Right forelimb (tissue), 1 donor: ENCODE measurements around the gene NAV2.
"Not testable (repeated sequence)": the region's sequence is repeated elsewhere in the genome, so short reads cannot be mapped to it uniquely, and the experiment has no call there.

Source experiments
- DNase-seq: peaks from one replicate; pipeline ENCODE4 v3.0.0-alpha.2; 2018

NAV2 gene

DNA sequence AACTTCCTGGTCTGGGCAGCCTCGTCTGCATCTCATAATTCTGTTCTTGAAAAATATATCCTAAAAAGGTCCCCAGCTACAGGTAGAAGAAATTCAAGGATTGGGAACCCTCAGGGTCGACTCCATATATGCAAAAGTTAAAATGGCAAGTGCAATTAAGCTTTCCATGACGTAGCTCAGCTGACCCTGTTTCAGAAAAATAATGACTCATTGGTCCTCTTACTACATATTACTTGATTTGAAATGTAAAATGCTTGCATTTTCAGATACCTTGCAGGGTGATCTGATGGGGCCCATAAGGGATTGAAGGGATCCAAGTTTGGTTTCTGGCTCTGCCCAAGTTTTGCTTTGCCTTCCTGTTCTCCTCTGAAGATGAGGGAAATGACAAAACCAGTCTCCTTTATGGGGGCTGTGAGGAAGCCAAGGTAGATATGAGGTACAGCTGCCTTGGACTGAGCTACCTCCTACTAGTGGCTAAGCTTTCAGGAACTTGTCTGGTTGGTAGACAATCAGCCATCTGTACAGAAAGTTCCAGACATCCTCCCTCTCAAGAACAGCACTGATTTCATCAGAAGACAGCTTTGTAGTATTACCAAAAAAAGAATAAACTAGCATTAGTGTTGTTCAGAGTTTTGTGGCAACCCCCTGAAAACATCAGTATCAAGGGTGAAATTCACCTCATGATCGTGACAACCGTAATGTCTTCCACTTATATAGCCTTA, 270.3 kb downstream of the NAV2 start:
- DNase-seq, result no peak

DNA sequence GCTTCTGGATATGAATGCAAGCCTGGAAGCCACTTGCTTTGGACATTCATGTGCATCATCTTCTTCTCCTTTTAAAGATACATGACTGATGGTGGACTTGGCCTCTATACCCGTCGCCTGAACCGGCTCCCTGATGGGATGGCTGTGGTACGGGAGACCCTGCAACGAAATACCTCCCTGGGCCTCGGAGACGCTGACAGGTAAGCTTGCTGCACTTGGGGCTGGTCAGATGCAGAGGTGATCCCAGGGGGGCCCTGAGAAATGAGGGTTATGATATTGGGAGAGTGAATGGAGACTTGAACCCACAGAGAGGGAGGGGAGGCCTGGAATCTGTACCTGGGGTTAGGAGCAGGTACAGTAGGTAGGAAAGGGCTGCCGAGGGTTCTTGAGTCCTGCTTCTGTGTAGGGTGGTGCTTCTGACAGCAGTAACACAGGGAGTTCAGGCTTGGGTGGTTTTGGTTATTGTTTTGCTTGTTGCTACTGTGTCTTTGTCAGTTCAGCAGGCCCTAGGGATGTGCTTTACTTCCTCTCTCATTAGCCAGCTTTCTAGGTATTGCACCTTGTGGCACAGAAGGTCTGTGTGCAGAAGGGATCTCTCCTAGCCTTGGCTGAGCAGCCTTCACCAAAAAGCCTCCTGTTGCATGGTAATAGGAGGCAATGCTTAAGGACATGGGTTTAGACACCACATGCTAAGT, 271.6 kb downstream of the NAV2 start:
- DNase-seq, result no peak

DNA sequence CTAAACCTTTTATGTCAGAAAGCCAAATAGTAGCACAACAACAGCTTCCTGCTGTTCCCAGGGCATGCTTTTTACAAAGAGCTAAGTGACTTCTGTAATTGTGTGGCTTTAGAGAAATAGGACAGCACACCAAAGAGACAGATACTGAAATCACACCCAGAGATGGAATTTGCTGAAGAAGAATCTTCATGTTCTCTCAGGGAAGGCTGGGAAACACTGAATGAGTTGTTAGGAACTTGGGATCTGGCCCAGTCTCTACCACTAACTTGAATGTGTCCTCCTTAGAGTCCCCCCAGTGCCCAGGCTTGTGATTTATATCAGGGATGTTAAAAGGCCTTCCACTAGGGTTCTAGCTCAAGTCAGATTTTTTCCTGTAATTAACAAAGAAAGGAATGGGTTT, 272.5 kb downstream of the NAV2 start:
- no peak for DNase-seq

DNA sequence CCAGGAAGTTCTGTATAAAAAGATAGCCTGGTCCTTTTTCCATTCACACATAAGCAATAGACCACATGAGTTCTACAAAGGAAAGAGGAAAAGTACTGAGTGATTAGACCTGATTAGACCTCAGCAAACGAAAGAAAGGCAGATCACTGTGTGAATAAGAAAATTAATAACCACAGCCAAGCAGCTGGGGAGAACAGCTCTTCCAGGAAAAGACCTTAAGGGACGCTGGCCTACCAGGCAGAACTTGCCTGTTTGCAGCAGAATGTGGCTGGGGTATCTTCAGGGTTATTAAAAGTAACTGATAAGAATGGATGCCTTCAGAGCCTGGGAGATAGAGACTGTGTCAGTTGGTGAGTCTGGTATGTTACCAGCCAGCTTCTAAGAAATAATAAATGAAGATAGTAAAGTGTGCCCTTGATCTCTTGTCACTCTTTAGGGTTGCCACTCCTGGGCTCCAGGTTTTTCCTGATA, 274.7 kb downstream of the NAV2 start:
- no peak for DNase-seq

DNA sequence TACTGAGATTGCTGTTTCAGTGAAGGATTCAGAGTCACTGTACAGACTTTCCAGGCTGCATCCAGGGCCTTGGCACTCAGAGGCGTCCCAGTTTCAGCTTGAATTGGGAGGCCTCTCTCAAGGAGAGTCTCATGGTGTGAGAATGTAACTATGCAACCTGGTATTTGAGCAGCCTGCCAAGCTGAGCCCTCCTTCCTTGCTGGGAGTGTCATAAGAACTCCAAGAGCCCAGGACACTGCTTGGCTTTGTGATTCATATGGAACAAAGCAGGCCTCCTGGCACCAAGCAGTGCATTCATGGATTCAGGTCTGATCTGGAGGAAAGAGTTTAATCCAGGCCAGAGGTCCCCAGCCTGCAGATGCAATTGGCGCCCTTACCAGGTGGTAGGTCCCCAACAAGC, 276.0 kb downstream of the NAV2 start:
- peak; percentile 48 for DNase-seq

DNA sequence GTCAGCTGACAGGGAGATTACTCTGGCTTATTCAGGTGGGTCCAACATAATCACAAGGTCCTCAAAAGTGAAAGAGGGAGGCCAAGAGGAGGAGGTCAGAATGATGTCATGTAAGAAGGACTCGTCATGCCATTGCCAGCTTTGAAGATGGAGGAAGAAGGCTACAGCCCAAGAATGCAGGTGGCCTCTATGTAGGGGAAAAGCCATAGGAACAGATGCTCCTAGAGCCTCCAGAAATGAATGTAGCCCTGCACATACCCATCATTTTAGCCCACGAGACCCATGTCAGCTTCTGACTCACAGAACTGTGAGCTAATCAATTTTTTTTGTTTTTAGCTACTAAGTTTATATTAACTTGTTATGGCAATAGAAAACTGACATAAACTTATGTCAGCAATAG, 276.6 kb downstream of the NAV2 start:
- DNase-seq, result no peak

DNA sequence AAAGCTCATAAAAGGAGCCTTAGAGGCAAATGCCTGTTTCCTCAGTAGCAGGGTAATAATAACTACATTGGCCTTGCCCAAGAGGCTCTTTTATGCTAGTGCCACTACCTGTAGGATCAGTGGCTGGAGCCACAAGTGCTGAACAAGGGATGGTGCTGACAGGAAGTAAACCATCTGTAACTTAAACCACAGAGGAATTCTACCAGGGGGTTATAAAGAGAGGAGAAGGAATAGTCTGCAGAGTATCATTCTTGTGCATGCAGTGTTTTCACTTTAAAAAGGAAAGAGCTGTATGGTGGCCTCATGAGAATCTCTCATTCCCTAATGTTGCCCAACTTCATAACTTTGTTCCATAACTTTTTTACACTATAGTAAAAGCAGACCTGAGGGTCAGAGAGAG, 279.5 kb downstream of the NAV2 start:
- no peak for DNase-seq

DNA sequence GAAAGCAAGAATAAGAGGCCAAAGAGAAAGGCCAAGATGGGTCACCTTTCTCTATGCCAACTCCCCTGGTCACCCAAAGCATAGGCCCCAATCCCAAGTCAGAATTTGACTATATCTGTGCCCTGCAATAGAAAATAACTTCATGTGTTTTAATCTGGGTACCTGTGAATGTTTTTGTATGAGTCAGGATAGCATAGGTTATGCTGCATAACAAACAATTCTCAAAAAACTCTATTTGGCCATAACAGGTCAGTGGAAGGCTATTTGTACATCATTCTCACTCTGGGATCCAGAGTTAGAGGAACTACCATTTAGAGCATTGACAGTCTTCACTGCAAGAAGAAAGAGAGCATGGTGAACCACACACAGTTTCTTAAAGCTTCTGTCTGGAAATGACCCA, 280.4 kb downstream of the NAV2 start:
- DNase-seq, result no peak

DNA sequence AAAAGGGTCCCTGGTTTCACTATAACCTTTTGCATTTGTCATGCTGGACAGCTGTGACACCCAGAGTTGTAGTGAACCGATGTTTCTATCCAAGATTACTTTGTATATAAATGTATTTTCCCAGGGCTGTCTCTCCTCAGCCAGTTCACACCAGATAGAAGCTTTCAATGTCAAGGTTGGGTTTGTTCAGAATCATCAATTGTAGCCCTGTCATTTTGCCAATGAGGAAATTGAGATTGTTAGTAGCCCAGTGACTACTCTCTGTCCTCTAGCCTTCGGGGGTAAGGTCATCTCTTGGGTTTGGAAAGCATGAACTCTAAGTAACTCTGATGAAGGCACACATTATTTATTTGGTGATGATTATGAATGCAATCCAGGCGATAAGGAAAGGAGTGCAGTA, 282.0 kb downstream of the NAV2 start:
- no peak for DNase-seq

DNA sequence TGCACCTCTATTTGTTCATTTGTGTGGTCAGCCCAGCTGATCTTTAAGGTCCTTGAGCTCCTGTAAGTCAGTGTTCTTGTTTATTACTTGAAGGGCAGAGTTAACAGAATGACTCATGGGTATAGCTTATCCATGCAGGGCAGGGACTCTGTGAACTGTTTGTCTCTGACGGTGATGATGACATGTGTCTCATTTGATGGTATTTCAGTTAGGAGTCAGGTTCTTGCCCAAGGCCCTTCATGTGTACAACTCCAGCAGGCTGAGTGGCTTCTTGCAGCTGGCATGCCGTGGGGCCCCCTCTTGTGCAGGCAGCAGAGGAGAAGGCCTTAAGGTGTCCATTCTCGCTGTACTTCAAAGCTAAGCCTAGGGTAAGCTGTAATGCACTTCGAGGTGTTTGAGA, 282.5 kb downstream of the NAV2 start:
- DNase-seq, result no peak

DNA sequence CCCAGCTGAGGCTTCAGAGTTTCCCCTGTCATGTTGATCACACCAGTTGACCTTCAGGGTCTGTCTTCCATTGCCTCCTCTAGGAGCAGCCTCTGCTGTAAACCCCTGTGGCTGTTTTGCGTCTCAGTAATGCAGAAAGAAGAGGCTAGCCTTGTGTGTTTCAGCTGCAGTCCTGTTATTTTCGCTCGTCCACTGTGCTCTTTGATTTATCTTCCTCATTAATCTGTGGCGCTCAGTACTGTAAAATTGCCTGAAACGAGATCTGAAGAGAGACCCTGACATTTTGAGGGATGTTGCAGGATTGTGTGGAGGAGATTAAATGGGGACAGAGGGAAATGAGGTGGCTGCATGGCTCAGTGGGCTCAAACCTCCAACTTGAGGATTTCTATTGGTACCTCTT, 283.9 kb downstream of the NAV2 start:
- DNase-seq, result no peak

DNA sequence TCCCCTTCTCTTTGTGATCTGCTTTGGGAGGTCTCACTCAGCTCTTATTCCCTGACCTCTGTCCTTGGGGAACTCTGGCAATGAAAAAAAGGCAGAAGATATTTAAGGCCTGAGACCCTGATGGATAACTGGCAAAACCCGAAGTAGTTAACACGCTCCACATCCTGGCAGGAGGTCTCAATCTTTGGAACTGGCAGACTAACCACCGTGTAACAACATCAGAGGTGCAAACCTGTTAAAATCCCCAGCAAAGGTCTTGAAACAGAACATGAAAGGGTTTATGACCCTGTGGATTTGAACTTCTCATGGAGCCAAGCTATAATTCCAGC, 287.3 kb downstream of the NAV2 start:
- DNase-seq, result no peak

DNA sequence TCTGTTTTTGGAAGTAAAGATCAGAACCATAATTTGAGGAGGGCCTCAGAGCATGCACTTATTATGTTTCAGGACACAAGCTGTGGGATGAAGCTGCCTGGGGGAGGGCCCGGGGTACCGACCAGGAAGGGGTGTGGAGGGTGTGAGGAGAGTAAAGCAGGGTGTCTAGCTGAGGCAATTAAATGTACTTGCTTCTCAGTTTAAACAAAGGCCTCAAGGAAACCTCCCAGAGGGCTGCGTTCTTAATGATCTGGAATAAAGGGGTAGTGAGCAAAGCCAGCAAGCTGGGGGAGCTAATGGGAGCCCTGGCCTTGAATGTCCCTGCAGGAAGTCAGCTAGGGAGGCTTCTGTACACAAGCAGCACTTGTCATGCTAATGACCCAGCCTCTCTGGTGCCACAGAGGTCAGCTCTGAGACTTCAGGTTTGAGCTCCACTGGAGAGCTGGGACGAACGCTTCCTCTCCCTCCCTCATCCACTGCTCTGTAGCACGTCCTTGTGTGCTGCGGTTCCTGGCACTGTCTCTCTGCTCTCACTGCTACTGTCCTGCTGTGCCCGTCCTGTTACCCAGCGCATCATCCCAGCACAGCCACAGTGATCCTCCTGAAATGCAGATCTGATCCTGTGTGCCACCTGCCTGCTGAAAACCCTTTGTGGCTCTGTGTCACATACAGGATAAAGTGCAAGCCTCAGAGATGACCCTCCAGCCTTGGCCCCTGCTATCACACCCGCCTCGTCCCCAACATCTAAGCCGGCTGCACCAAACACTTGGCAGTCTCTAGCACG, 287.9 kb downstream of the NAV2 start:
- DNase-seq, result no peak

DNA sequence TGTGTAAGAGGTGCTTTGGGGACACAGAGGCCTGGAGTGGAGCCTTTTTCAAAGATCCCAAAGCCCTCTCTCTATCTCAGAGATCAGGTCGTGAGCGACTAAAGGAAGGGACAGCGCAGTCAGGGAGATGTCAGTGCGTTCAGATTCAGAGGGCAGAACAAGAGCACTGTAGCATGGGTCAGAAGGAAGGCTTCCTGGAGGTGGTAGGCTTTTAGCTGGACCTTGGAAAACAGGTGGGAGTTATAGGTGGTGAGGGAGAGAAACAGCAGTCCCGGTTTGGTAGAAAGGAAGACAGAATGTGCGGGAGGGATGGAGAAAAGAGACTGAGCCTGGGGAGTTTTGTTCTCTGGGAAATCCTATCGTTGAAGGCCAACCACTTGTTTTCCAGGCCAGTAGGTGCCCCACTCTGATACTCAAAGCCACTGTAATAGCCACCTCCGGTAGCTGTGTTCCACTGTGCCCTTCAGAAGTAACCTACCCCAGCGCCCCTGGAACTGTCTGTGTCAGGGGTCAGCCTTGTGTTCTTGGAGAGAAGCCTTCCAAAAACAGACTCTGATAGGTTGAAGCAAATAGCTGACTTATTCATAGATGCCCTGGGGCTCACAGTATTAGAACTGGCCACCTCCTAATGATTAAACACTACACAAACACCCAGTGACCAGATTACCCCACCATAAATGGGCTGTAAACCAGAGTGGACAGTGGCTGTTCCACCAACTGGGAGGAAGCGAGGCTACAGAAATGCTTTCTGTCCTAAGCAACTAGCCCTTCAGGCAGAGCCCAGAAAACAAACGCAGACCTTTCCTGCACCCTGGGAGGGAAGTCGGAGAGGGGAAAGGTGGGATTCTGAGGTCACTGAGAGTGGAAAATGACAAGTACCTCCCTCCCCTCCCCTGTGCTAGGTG, 289.9 kb downstream of the NAV2 start:
- no peak for DNase-seq

DNA sequence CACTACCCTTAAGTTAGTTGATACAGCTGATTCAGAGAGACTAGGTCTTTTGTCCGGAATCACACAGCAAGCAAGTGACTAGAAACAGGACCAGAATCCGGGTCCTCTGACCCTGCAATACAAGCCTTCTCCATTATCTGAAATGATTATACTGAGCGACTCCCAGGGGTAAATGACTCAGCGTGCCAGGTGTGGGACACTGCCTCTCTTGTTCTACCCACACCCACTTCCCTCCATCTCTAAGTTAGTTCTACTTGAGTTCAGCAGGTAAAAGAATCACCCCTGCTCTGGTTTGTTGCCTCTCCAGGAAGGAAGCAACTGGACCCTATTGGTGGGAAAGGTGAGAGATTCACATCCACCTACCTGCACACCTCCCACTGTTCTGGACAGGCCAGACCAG, 290.7 kb downstream of the NAV2 start:
- no peak for DNase-seq

DNA sequence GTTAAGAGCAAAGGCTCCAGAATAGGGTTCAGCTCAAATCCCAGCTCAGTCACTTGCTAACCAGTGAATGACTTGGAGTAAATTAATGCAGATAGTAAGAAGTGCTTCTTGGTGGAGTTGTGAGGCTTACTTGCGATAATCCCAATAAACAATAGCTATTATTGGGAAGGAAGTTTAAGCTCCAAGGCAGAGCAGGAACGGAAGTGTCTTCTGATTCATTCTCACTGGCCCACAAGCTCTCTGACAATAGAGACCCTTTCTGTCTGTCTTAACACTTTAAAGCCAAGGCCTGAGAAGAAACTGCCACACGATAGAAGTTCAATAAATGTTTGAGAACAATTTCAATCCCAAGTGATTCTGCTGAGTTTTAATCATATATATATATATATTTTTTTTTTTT, 292.2 kb downstream of the NAV2 start:
- no peak for DNase-seq

DNA sequence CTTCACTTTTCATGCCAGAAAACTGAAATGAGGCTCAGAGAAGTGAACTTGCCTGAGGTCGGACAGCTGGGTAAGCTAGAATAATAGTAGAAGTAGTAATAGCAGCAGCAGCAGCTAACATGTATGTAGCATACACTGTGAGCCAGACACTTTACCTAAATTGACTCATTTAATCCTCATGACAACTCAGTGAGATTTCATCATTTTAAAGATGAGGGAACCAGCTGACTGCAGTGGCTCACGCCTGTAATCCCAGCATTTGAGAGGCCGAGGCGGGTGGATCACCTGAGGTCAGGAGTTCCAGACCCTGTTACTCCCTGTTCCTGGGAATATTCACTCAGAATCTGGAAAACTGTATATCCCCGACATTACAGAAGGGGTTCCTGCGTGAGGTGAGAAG, 293.1 kb downstream of the NAV2 start:
- no peak for DNase-seq

DNA sequence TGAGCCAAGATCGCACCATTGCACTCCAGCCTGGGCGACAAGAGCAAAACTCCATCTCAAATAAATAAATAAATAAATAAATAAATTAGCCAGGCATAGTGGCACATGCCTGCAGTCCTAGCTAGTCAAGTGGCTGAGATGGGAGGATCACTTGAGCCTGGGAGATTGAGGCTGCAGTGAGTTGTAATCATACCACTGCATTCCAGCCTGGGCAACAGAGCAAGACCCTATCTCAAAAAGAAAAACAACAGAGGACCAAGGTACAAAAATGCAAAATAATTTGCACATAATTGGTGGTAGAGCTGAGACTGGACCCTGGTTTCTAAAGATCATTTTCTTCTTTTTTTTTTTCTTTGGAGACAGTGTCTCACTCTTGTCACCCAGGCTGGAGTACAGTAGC, 294.0 kb downstream of the NAV2 start:
- DNase-seq, result not testable (repeated sequence)

DNA sequence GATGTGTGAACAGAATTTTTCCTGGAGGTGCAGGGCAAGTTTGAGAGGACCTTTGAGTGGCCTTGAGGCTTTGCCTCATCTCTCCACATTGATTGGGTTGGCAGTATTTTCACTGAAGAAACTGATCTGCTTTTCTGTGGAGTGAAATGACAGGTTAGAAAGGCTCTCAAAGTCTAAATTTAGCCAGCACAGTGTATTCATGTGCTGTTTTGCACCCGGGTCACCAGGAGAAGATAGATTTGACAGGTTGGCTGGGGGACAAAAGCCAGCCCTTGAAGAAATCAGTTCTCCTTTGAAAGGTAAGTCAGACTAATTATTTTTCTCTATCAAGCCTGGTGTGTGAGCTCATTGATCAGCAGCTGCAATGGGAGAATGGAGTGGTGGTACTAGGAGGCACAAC, 294.7 kb downstream of the NAV2 start:
- no peak for DNase-seq

DNA sequence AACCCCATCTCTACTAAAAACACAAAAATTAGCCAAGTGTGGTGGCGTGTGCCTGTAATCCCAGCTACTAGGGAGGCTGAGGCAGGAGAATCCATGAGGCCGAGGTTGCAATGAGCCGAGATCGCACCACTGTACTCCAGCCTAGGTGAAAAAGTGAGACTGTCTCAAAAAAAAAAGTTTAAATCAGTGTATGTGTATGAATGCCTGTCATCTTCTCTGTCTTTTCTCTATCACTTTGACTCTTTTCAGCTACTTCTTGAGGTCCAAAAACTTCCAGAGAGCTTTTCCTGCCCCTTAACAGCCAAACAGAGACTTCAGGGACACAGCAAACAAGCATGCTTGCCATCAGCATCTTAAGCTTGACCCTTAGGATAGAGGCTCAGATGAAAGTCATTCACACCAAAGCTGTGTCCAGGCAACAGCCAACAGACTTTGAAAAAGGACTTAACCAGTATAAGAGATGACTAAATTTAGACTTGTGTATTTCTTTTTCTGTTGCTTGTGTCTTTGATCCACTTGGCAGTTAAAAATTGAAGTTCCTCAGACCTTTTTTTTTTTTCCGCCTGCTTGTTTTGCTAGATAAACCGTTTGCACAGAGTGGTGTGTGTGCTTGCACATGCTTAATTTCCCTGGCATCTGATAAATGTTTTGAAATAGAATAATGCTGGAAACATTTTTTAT, 295.7 kb downstream of the NAV2 start:
- no peak for DNase-seq

DNA sequence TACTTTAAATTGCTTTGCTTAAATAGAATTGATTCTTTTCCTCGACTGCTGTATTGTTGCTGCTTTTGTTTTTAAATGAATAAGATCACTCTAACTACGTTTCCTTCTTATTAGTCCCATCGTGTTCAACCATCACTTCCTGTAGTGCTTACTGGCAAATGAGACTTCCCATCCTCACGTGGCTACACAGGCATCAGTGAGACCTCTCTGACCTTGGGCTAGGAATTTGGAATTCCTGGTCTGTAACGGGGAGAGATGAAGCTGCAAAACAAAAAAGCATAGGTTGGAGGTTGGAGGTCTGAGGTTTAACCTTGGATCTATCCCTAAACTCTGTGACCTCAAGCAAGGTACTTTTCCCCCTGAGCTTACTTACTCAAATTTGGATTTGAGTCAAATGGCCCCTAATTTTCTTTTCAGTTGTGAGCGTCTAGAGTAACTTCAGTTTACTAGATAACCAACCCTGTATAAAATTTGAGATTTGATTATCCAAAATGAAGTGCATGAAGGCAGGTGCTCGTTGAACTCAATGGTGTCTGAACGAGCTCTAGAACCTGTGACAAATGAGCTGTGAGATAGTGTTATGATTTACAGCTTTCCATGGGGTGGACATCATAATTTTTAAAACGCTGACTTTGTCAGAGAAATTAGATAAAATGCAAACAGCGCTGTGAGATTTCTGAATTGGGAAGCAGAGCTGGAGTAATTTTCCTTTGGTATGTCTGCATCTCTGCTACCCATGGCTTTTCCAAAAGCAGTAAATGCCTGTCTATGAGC, 296.4 kb downstream of the NAV2 start:
- no peak for DNase-seq
